DMS 273 (cell line): Measurements from ENCODE around the gene ZNF511.

Experiments
- DNase-seq: peaks from one replicate; lab custom pipeline; 2025; ENCODE audit not compliant: unreplicated experiment; lab: John Stamatoyannopoulos, UW

Gene ZNF511

GRCh38 chr10:133292919-133293809 is 15.6 kb upstream of the ZNF511 start:
- no peak for DNase-seq

GRCh38 chr10:133293810-133294119 is 14.9 kb upstream of the ZNF511 start:
- DNase-seq, result no peak

- no peak for DNase-seq
Observed at GRCh38 chr10:133294189-133294588, 14.5 kb upstream of the ZNF511 start.

- no peak for DNase-seq
Observed at GRCh38 chr10:133295426-133296320, 13.0 kb upstream of the ZNF511 start.

GRCh38 chr10:133297504-133297903 is 11.2 kb upstream of the ZNF511 start:
- DNase-seq, result no peak

GRCh38 chr10:133298466-133298865 is 10.2 kb upstream of the ZNF511 start:
- no peak for DNase-seq

- no peak for DNase-seq
Observed at GRCh38 chr10:133299224-133299623, 9.5 kb upstream of the ZNF511 start.

- no peak for DNase-seq
Observed at GRCh38 chr10:133299738-133300137, 9.0 kb upstream of the ZNF511 start.

GRCh38 chr10:133302230-133302629 is 6.5 kb upstream of the ZNF511 start:
- no peak for DNase-seq

- no peak for DNase-seq
Observed at GRCh38 chr10:133303206-133303605, 5.5 kb upstream of the ZNF511 start.

- DNase-seq, result no peak
Observed at GRCh38 chr10:133306097-133306476, 2.6 kb upstream of the ZNF511 start.

GRCh38 chr10:133306941-133307379 is 1.8 kb upstream of the ZNF511 start:
- DNase-seq, result no peak

GRCh38 chr10:133307776-133308420 is 816 bp upstream of the ZNF511 start:
- DNase-seq, result peak; percentile 81

GRCh38 chr10:133309100-133309719 is 496 bp downstream of the ZNF511 start:
- peak; percentile 82 for DNase-seq

GRCh38 chr10:133309720-133310398 is 1.1 kb downstream of the ZNF511 start:
- DNase-seq, result no peak

GRCh38 chr10:133310399-133310755 is 1.7 kb downstream of the ZNF511 start:
- no peak for DNase-seq

- no peak for DNase-seq
Observed at GRCh38 chr10:133310789-133311188, 2.1 kb downstream of the ZNF511 start.

- no peak for DNase-seq
Observed at GRCh38 chr10:133311570-133311969, 2.9 kb downstream of the ZNF511 start.

- no peak for DNase-seq
Observed at GRCh38 chr10:133312016-133312768, 3.5 kb downstream of the ZNF511 start.

- no peak for DNase-seq
Observed at GRCh38 chr10:133312769-133313145, 4.0 kb downstream of the ZNF511 start.
